IMR-90 (cell line): ENCODE measurements around the gene SPATA9. TPM values are rescaled to one million over a fixed set of nuclear protein-coding genes. Genes with fewer than 3 reads are reported as not detected.

Experiments used
- ATAC-seq: fragments of 200-7000 bp; cut with Tn5 transposase; 2 replicates; pipeline ENCODE4 v1.9.1; 2020; ENCODE audit warnings: low read depth, mild to moderate bottlenecking, moderate library complexity
- BruUV-seq: library from RNA; stranded (reverse); fragments of 400-500 nt; replicated peaks from 2 replicates; lab custom pipeline; 2021; lab: Mats Ljungman, UMichigan
- CTCF ChIA-PET: fragments of 300-600 bp; formaldehyde crosslinking; extraction: SDS; loops from one replicate; lab custom pipeline; 2021; ENCODE audit warnings: antibody characterized with exemption; lab: Yijun Ruan, JAX
- POLR2A ChIA-PET: fragments of 300-600 bp; sonication (Branson Sonifier 250); formaldehyde crosslinking; loops from one replicate; lab custom pipeline; 2022; ENCODE audit warnings: antibody characterized with exemption; ENCODE audit not compliant: unreplicated experiment; lab: Charles Lee
- DNase-seq: peaks from one replicate; pipeline ENCODE4 v3.0.0; 2013
- H2AFZ ChIP-seq: replicated peaks from 2 replicates; pipeline ENCODE3; 2013; ENCODE audit warnings: low read length, mild to moderate bottlenecking; ENCODE audit not compliant: poor library complexity
- H2AK5ac ChIP-seq: 2 replicates; pipeline ENCODE4 v1.6.1; 2013; ENCODE audit warnings: low read depth, low read length, inconsistent platforms
- H2AK9ac ChIP-seq: replicated peaks from 2 replicates; pipeline ENCODE3; 2013; ENCODE audit warnings: mild to moderate bottlenecking, low read depth, low read length, moderate library complexity; ENCODE audit not compliant: poor library complexity
- H2BK120ac ChIP-seq: 2 replicates; pipeline ENCODE4 v1.6.1; 2013; ENCODE audit warnings: low read depth, low read length, inconsistent platforms
- H2BK15ac ChIP-seq: 3 replicates; pipeline ENCODE4 v1.6.1; 2013; ENCODE audit warnings: low read depth, low read length, inconsistent platforms
- H2BK20ac ChIP-seq: 2 replicates; pipeline ENCODE4 v1.6.1; 2013; ENCODE audit warnings: low read depth, mild to moderate bottlenecking, inconsistent platforms, low read length, moderate library complexity
- H2BK5ac ChIP-seq: 2 replicates; pipeline ENCODE4 v1.6.1; 2013; ENCODE audit warnings: mild to moderate bottlenecking, low read depth, low read length, inconsistent platforms; ENCODE audit not compliant: poor library complexity, severe bottlenecking
- H3K14ac ChIP-seq: replicated peaks from 2 replicates; pipeline ENCODE4 v1.6.1; 2013; ENCODE audit warnings: low read depth, low read length, inconsistent platforms
- H3K18ac ChIP-seq: 2 replicates; pipeline ENCODE4 v1.6.1; 2013; ENCODE audit warnings: low read depth, low read length, control low read depth
- H3K23ac ChIP-seq: 2 replicates; pipeline ENCODE4 v1.6.1; 2013; ENCODE audit warnings: low read depth, low read length, inconsistent platforms
- H3K27ac ChIP-seq: 2 replicates; pipeline ENCODE4 v1.5.1; 2013; ENCODE audit warnings: mild to moderate bottlenecking, control low read depth, low read length; ENCODE audit not compliant: insufficient read depth
- H3K27me3 ChIP-seq: 2 replicates; pipeline ENCODE4 v1.6.1; 2013; ENCODE audit warnings: low read length; ENCODE audit not compliant: control insufficient read depth, insufficient read depth
- H3K36me3 ChIP-seq: 2 replicates; pipeline ENCODE4 v1.6.1; 2013; ENCODE audit warnings: low read length, mixed read lengths; ENCODE audit not compliant: control insufficient read depth, insufficient read depth
- H3K4ac ChIP-seq: 2 replicates; pipeline ENCODE4 v1.6.1; 2013; ENCODE audit warnings: low read depth, low read length, inconsistent platforms
- H3K4me1 ChIP-seq: 2 replicates; pipeline ENCODE4 v1.6.1; 2013; ENCODE audit warnings: low read length, mixed read lengths; ENCODE audit not compliant: control insufficient read depth, insufficient read depth
- H3K4me2 ChIP-seq: 2 replicates; pipeline ENCODE4 v1.6.1; 2013; ENCODE audit warnings: low read depth, mild to moderate bottlenecking, control low read depth, low read length, moderate library complexity
- H3K4me3 ChIP-seq: 2 replicates; pipeline ENCODE4 v1.5.1; 2013; ENCODE audit warnings: low read depth, mild to moderate bottlenecking, control low read depth, low read length, moderate library complexity; ENCODE audit not compliant: insufficient read depth
- H3K56ac ChIP-seq: 2 replicates; pipeline ENCODE4 v1.6.1; 2013; ENCODE audit warnings: low read length, inconsistent platforms; ENCODE audit not compliant: insufficient read depth; ENCODE audit errors: extremely low read depth
- H3K79me1 ChIP-seq, 2 experiments: 2 replicates each; pipeline ENCODE4 v1.6.1; 2013; ENCODE audit warnings: low read length in 2 of 2, inconsistent platforms in 1 of 2, low read depth in 1 of 2
- H3K9ac ChIP-seq: 2 replicates; pipeline ENCODE4 v1.6.1; 2013; ENCODE audit warnings: low read depth, low read length, control low read depth
- H3K9me1 ChIP-seq: 2 replicates; pipeline ENCODE4 v1.6.1; 2013; ENCODE audit warnings: low read length, inconsistent platforms; ENCODE audit not compliant: insufficient read depth
- H3K9me3 ChIP-seq: 2 replicates; pipeline ENCODE4 v1.6.1; 2013; ENCODE audit warnings: low read length; ENCODE audit not compliant: control insufficient read depth, insufficient read depth
- H4K20me1 ChIP-seq: 2 replicates; pipeline ENCODE4 v1.6.1; 2013; ENCODE audit warnings: low read length, inconsistent platforms; ENCODE audit not compliant: insufficient read depth
- H4K5ac ChIP-seq: 2 replicates; pipeline ENCODE4 v1.6.1; 2013; ENCODE audit warnings: mild to moderate bottlenecking, low read depth, low read length, control low read depth
- H4K8ac ChIP-seq, 2 experiments: 2 replicates each; pipeline ENCODE4 v1.6.1; 2013; ENCODE audit warnings: low read depth in 2 of 2, low read length in 2 of 2, control low read depth in 1 of 2, inconsistent platforms in 1 of 2
- H4K91ac ChIP-seq: 2 replicates; pipeline ENCODE4 v1.6.1; 2013; ENCODE audit warnings: low read depth, low read length, inconsistent platforms; ENCODE audit not compliant: insufficient read depth
- BHLHE40 ChIP-seq: fragments of 150-350 bp; IDR thresholded peaks from 2 replicates; pipeline ENCODE4 v1.6.1; 2016; ENCODE audit warnings: mild to moderate bottlenecking, low read depth, low read length
- RAD21 ChIP-seq: IDR thresholded peaks from 2 replicates; pipeline ENCODE4 v1.6.1; 2012; ENCODE audit warnings: low read length, improper control_type of control experiment
- dilution Hi-C: fragments of 300-500 bp; cut with HindIII; formaldehyde crosslinking; loops from one replicate; pipeline ENCODE4 v1.14.3; 2018; ENCODE audit warnings: low sequenced_read_pairs; ENCODE audit not compliant: unreplicated experiment
- in situ Hi-C: fragments of 300-500 bp; cut with MboI; formaldehyde crosslinking; loops from 3 replicates; pipeline ENCODE4 v1.14.3; 2019; ENCODE audit warnings: low sequenced_read_pairs, inconsistent platforms, mixed read lengths
- intact Hi-C: fragments of 100-400 bp; cut with micrococcal nuclease; formaldehyde crosslinking; loops from 2 replicates; pipeline ENCODE4 v1.10.0; 2022
- polyA plus RNA-seq, 3 experiments: library from polyadenylated mRNA; depleted of rRNA; stranded (reverse); fragments of >200 nt; gene quantifications; 2 replicates each; pipeline ENCODE4 v1.2.3, GENCODE V29; 2012; ENCODE audit warnings: low replicate concordance in 1 of 3
- total RNA-seq: library from RNA; depleted of rRNA; stranded (reverse); fragments of >200 nt; gene quantifications from 2 replicates; pipeline ENCODE4 v1.2.3, GENCODE V29; 2012

Gene SPATA9
- total and polyA plus RNA-seq, 2 of the 4 experiments (the other 2 are of a cell fraction): 0.72 to 0.86 TPM

DNA sequence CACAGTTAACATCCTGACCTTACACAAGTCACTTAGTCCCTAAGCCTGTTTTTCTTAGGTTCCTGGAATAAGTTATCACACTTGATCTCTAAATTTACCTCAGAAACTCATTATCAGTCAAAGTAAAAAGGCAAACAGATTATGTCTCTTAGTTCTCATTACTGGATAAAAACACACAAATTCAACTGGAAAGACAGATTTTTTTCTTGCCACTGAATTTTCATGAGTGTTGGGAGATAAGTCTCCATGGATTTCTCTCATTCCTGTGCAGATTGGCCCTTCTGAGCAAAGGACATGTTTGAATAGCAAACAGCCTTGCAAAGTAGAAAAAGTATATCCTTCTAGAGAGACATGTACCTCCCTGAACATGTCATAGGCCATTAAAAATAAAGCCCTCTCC, 10.2 kb downstream of the SPATA9 start:
- no peak overlapping the region for H4K5ac ChIP-seq
- no peak for DNase-seq
- intact Hi-C loops: no loop called here
- no peaks in the 10 kb centered on the region for H3K36me3 ChIP-seq
- CTCF ChIA-PET: no interaction called here
- H2AFZ ChIP-seq: no peak overlapping the region
- peaks cover 4% of the 10 kb centered on the region for H3K9me1 ChIP-seq
- peaks cover 14% of the 10 kb centered on the region for H3K4me1 ChIP-seq
- H2BK5ac ChIP-seq: no peak overlapping the region
- no peaks in the 10 kb centered on the region for H3K9me3 ChIP-seq
- no peak overlapping the region for H3K4me2 ChIP-seq
- no peak overlapping the region for H3K27ac ChIP-seq
- no peaks in the 10 kb centered on the region for H4K20me1 ChIP-seq
- no peak overlapping the region for H2AK5ac ChIP-seq
- H3K9ac ChIP-seq: no peak overlapping the region
- no peak for TF ChIP-seq BHLHE40
- no peak for TF ChIP-seq RAD21
- H3K14ac ChIP-seq: no peak overlapping the region
- dilution Hi-C loops: no loop called here
- no peak overlapping the region for H4K91ac ChIP-seq
- H3K23ac ChIP-seq: no peak overlapping the region
- H3K56ac ChIP-seq: no peak overlapping the region
- H3K4me3 ChIP-seq: no peak overlapping the region
- H3K27me3 ChIP-seq: no peaks in the 10 kb centered on the region
- POLR2A ChIA-PET: interaction anchor here (0.6 to 0.9 kb wide), 2 partner anchors 59 to 145 kb away, joined by 3 to 7 read pairs; partner anchors contain the start of gene RHOBTB3
- no peak overlapping the region for H2BK15ac ChIP-seq
- BruUV-seq: no TSS peak
- ATAC-seq: no peak
- H3K4ac ChIP-seq: no peak overlapping the region
- H2BK20ac ChIP-seq: no peak overlapping the region
- no peak overlapping the region for H2AK9ac ChIP-seq
- H3K79me1 ChIP-seq: 0 out of 4 replicates have a peak, but pooled peaks cover 0 to 4% of the 10 kb centered on the region in 2 experiments
- no peak overlapping the region for H3K18ac ChIP-seq
- no peak overlapping the region for H2BK120ac ChIP-seq
- no peak overlapping the region for H4K8ac ChIP-seq
- in situ Hi-C loops: no loop called here
